Pulmonary artery endothelial cell (primary cell): ENCODE data around the gene RNF130. TPM values are rescaled to one million over a fixed set of nuclear protein-coding genes. Genes with fewer than 3 reads are reported as not detected.
"Not testable (repeated sequence)": the region's sequence is repeated elsewhere in the genome, so short reads cannot be mapped to it uniquely, and the experiment has no call there.

Source experiments
- DNase-seq: peaks from one replicate; pipeline ENCODE4 v3.0.0-alpha.2; 2011; ENCODE audit warnings: low read depth, low spot score
- total RNA-seq: library from RNA; depleted of rRNA; stranded (reverse); fragments of >200 nt; gene quantifications from 2 replicates; pipeline ENCODE4 v1.2.3, GENCODE V29; 2014

RNF130 gene
- total RNA-seq, 1 donor from 2014 or later = 27.6 TPM

DNA sequence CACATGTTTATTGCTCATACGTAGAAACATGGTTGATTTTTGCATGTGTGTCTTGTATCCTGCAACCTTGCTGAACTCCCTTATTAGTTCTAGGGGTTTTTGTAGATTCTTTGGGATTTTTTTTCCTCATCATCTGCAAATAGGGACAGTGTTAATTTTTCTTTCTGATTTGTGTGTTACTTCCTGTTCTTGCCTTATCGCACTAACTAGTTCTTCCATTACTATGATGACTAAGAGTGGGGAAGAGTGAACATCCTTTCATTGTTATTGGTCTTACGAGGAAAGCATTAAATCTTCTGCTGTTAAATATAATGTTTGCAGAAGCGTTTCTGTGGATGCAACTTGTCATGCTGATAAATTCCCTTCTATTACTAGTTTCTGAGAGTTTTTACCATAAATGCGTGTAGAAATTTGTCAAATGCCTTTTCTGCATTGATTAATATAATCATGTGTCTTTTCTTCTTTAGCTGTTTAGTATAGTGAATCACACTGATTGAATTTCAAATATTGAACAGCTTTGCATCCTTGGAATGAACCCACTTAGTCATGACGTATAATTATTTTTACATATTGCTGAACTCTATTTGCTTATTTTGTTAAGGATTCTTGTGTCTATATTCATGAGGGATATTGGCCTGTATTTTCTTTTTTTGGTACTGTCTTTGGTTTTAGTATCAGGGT is 32.1 kb upstream of the RNF130 start:
- no peak for DNase-seq

DNA sequence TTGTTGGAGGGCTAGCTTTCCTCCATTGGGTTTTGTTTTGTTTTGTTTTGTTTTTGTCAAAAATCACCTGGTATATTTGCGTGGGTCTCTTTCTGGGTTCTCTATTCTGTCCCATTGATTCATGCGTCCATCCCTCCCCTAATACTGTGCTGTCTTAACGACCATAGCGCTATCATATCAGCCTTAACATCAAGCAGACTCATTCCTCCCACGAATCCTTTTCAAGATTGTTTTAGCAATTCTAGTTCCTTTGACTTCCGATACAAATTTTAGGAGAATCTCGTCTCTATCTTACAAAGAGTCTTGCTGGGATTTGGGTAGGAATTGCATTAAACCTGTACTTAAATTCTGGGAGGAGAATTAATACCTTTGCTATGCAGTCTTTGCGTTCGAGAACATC is 31.1 kb upstream of the RNF130 start:
- DNase-seq = no peak

DNA sequence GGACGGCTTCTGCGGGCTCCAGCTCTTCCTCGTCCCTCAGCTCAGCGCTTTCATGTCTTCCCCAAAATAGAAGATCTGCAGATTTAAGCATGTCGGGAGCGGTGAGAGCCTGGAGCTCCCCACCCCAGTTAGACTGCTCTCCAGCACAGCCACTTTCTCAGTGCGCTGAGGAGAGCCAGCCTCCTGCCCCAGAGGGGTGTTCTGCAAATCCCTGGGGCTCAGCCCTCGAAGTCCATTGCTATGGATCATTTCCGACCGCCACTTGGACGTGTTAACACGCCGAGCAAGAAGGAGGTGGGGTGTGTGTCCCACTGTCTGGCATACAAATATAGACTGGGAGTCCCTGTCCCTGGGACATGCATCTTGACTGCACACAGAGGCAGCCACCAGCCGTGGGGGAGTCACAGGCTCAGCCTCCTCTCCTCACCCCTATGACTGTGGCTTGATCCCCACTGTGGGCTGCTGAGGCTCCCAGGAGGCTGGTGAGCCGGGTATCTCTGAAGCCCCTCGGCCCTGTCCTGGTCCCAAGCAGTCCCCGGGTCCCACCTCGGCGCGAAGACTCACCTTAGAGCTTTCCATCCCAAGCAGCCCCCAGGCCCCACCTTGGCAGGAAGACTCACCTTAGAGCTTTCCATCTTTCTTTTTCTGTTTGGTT is 30.0 kb upstream of the RNF130 start:
- DNase-seq = no peak

DNA sequence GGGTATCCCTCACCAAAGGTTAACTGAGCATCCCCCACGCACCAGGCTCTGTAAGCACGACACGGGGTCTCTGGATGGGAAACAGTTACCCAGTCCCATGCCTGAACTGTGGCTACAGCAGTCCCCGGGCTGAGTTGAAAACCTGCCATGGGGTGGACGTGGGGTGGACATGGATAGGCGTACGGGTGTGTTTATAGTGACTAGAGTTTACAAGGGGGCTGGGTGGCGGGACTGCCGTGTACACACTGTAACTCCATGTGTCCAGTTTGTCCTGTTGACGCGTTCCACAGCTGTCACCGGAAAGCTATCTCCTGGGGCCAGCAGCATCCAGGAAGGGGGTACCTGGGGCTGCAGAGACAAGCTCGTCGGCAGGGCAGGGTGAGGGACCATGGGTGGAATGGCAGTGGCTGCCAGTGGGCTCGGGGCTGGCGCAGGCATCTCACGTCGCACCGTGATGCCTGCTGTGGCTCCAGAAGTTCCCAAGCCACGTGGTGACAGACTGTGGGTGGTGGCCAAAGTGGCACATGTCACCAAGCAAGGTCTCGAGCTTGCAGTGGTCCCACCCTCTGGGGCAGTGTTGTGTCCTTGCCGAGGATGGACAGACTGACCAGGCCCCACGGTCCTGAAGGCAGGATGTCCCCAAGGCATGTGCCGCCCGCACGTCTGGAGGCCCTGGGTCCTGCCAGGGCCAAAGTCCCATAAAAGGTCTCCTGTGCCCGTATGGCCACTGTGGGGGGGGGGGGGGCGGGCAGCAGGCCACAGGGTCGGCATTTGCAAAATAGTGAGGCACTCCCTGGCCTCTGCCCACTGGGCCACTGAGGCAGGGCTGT is 29.3 kb upstream of the RNF130 start:
- no peak for DNase-seq

DNA sequence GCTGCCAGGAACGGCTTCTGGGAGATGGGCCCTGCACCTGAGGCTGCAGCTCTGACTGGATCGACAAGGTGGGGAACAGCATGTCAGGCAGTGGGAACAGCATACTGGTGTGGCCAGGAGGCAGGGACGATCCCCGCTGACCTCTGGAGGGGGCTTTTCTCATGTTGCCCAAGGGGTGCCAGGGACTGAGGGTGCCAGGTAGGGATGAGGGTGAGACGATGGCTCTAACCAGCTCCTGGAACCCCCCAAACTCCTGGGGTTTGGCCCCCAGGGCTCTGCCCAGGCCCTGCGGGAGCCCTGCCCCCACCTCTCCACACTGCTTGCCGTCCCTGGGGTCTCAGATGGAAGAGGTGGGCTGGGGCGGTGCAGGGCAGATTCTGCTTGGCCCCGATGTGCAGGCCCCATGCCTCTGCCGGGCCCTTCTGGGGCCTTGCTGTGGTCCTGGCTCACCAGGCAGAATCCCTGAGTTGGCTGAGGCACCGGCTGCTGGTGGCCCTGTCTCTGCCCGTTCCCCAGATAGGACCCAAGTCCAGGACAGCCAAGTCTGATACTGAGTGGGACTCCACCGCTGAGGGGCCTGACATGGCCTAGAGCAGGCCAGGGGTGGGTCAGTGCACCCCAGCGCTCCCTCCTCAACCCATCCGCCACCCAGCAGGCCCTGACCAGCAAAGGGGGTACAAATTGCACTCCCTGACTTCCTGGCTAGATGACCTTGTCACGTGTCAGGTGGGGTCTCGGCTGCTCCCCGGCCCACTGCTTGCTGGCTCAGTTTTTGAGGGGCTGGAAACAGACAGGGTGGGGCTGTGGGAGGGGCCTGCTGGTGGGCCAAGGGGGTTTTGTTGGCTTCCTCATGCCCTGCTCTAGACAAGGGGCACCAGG is 28.4 kb upstream of the RNF130 start:
- DNase-seq = no peak

DNA sequence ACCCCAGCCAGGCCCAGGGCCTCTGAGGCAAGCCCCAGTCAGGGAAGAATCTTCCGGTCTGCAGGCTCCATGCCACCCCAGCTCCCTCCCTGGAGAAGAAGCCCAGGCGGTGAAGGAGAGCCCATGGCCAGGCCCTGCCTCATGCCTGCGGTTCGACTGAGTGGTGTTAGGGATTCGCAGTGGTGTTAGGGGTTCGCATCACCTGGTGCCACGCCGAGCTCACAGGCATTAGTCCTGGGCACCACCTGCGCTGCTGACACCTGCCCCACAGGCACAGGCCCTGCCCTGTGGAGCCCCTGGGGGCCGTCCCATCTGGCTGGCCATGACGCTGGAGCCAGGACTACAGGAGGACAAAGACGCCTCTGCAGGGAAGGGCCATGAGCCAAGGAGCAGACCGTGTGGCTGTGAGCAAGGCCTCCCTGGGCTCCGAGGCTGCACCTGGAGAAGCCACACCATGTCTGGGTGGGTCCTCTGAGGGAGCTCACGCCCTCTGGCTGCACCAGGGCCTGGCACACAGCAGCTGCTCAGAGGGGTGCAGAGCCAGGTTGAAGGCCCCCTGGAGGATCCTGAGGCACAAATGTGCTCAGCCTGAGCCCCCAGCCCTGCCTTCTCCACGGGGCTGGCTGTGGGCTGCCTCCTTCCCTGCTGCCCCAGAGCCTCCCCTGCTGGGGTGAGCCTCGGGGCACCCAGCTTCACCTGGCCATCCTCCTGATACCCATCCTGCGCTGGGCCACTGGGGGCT is 27.6 kb upstream of the RNF130 start:
- no peak for DNase-seq

DNA sequence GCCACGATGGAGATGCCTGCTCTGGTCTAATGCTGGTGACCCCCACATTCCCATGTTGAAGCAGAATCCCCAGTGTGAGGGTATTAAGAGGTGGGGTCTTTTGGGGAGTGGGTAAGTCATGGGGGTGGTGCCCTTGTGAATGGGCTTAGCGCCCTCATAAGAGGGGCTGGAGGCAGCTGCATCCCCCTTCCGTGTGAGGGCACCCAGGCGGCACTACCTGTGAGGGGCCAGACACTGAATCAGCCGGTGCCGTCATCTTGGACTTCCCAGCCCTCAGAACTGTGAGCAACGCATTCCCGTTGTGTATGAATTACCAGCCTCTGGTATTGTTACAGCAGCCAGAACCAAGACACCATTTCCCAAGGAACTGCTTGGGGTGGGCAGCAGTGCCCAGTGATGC is 27.0 kb upstream of the RNF130 start:
- no peak for DNase-seq

DNA sequence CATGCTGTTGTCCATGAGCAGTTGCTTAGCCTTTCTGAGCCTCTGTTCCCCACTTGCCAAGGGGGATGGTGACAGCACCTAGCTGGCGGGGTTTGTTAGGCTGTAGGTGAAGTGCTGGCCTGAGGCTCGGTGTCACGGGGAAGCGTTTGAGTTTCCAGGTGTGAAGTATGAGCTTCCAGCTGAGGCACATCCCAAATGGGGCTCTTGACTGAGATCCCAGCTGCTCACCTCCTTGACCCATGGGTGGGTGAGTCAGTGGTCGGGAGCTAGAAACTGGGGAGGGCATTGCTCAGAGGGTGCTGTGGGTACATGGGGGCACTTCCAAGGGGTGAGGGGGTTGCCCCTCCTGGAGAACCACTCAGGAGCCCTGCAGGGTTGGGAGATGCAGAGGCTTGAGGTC is 26.4 kb upstream of the RNF130 start:
- no peak for DNase-seq

DNA sequence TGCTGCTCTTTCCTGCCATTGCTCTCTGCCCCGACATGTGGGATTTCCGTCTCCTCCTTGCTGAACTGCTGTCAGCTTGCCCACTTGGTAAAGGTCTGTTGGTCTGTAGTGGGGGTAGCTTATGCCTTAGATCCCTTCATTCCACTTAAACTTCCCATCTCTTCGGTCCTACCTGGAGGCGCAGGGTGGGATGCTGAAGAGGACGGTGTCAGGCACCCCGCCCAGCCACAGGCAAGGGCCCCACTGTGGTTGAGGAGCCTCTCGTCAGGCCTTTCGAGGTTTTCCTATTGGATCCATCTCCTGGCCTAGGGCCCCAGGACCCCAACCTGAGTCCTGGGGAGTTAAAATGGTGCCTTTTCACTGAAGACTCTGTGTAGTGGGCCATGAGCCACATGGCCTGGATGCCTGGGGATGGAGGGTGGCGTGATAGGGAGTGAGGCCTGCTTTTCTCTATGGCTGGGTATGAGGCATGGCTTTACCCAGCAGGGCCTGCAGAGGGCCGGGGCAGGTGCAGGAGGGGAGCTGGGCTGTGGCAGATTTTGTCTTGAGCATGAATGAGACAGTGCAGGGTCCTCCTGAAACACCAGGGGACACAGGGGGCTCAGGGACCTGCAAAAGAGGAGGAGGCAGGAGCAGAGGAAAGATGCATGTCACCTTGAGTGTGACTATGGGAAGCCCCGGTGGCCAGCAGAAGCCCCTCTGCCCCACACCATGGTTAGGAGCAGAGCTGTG is 25.8 kb upstream of the RNF130 start:
- no peak for DNase-seq

DNA sequence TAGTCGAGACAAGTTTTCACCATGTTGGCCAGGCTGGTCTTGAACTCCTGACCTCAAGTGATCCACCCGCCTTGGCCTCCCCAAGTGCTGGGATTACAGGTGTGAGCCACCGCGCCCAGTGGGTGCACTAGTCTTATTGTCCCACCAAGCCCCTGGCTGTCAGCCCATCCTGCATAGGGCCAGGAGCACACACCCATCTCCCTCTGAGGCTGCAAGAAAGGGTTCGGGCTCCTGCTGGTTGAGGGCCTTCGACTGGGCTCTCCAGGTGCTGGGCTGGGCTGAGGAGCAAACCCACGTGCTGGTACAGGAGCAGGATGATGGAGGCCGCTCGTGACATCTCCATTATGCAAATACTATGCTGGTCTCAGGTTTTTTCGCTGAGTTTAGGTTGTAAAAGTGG is 25.1 kb upstream of the RNF130 start:
- DNase-seq = no peak

DNA sequence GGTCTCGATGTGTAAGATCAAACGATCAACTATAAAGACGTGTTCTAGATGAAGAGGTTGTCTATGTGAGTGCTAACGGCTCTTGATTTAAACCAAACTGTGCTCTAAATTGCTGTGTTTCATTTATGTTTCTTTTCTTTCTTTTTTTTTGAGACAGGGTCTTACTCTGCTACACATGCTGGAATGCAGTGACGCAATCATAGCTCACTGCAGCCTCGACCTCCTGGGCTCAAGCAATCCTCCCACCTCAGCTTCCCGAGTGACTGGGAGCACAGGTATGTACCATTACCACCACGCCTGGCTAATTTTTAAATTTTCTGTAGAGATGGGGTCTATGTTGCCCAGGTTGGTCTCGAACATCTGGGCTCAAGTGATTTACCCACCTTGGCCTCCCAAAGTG is 24.0 kb upstream of the RNF130 start:
- no peak for DNase-seq

DNA sequence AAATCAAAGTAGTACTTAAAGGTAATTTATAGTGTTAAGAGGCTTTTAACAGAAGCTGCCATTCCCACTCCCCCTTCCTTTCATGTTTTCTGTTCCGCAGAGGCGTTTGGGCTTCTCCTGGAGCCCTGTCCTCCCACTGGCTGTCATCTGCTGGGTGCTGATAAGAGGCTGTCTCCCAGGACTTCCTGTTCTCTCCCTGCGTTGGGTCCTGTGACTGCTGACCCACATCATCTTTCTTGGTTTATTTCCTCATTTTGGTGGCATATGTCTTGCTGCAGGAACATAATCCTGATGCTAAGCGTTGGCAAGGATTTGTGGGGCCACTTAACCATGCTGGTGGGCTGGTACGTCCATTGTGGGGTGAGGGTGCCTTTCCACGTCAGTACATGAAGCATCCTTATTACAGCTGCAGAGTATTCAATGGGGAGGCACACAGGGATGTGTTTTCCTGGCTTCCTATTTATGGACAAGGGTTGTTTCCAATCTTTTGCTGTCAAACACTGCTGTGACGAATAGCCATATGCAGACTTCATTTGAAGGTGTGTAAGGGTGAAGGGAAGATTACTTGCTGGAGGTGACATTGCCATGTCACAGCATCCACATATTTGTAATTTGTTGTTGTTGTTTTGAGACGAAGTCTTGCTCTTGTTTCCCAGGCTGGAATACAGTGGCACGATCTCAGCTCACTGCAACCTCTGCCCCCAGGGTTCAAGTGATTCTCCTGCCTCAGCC is 22.3 kb upstream of the RNF130 start:
- DNase-seq = no peak

DNA sequence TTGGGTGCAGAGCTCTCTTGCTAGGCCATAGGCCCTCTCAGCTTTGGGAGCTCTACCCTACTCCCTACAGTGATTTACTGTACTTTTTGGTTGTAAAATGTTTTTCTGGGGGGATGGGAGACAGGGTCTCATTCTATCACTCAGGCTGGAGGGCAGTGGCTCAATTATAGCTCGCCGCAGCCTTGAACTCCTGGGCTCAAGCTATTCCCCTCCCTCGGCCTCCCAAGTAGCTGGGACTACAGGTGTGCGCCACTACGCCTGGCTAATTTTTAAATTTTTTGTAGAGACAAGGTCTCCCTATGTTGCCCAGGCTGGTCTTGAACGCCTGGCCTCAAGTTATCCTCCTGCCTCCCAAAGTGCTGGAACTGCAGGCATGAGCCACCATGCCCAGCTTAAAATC is 21.7 kb upstream of the RNF130 start:
- no peak for DNase-seq

DNA sequence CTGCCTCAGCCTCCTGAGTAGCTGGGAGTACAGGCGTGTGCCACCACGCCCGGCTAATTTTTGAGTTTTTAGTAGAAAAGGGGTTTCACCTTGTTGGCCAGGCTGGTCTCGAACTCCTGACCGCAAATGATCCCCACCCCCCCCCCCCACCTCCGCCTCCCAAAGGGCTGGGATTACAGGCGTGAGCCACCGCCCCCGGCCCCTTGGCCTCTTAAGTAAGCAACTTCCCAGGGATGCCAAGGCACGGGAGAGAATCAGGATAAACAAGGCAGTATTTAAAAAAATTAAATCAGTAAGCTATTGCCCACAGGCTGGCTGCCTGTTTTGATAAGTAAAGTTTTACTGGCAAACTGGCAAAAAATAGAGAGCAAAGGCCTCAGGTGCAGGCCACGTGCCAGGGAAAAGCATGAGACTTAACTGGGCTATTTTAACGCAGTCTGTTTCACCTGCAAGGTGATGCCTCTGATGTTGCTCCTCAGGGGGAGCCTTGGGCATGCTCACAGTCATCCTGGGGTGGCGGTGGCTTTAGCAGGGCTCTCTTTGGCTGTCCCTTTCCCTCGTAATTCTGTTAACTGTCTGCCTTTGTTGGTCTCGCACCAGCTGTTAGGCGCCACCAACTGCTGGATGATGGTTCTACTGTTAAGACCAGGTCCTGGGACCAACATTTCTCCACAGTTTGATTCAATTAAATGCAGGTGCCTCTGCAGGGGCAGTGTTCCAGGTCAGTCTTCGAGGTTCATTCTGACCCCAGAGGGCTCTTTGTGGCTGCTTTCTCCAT is 19.4 kb upstream of the RNF130 start:
- no peak for DNase-seq

DNA sequence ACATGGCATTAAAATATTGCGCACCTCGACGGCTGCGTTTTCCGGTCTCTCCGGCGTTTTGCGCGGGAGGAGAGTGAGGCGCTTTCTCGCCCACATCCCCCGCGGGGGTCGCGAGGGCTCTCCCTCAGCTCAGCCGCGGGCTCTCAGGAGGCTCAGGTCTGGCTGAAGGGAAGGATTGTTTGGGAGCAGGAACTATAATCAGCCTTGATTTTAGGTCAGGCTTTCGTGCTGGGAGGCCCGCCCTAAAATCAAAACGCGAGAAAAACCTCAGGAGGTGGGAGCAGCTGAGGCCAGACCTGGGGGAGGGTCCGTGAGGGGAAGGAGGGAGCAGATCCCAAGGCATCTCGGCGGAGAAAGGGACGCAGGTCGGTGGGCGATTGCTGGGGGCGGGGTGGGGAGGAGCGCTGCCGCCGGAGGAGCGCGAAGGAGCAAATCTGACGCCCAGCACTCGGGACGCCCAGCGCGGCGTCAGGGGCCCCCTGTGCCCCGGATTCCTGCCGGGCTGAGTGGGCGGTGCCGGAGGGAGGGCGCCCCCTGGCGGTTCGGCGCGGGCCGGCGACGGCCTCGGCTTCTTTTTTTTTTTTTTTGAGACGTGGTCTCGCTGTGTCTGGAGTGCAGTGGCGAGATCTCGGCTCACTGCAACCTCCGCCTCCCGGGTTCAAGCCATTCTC is 18.7 kb upstream of the RNF130 start:
- DNase-seq = peak; percentile 29

DNA sequence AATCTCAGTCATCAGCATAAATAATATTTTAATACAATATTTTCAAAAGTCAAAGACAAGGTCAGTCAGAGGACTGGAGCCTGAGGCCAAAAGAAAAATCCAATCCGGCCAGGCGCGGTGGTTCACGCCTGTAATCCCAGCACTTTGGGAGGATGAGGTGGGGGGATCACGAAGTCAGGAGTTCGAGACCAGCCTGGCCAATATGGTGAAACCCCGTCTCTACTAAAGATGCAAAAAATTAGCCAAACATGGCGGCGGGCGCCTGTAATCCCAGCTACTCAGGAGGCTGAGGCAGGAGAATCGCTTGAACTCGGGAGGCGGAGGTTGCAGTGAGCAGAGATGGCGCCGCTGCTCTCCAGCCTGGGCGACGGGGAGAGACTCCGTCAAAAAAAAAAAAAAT is 18.1 kb upstream of the RNF130 start:
- DNase-seq = not testable (repeated sequence)

DNA sequence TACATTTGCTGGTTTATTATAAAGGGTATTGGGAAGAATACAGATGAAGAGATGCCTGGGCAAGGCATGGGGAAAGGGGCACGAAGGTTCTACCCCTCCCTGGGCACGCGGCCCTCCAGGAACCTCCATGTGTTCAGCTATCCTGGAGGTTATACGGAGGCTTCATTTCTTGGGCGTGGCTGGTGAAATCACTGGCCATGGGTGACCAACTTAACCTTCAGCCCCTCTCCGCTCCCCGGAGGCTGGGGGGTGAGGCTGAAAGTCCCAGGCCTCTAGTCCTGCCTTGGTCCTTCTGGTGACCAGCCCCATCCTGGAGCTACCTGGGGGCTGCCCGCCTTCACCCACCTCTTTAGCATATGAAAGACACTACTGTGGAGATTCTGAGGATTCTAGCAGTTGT is 17.0 kb upstream of the RNF130 start:
- DNase-seq = no peak

DNA sequence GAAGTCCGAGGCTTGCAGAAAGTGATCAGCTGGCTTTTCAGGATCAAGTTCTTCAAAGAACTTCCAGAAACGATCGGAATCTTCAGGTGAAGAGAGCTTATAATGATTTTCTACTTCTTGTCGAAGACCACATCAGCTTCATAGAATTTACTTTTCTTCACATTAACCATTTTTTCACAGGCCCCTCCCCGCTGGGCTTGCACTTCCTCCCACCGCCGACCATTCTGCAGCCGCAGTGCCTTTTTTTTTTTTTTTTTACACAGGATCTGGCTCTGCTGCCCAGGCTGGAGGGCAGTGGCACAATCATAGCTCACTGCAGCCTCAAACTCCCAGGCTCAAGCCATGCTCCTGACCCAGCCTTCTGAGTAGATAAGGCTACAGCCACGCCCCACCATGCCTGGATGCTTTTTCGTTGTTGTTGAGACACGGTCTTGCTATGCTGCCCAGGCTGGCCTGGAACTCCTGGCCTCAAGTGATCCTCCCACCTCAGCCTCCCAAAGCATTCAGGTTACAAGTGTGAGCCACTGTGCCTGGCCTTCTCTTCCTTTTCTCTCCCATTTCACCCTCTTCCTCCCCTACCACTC is 15.3 kb upstream of the RNF130 start:
- DNase-seq = no peak
